Ovary (tissue), 3 donors: Measurements from ENCODE around the gene DPF3.

Source experiments
- EP300 ChIP-seq: sonication (generic); formaldehyde crosslinking; IDR thresholded peaks from one replicate; pipeline ENCODE4 v1.6.1; 2017; ENCODE audit warnings: antibody characterized with exemption
- POLR2A ChIP-seq: fragments of 450-650 bp; IDR thresholded peaks from one replicate; pipeline ENCODE4 v1.6.1; 2017; ENCODE audit warnings: antibody characterized with exemption, mild to moderate bottlenecking, moderate library complexity
- TF ChIP-seq, protein P1 (sequence below), 3 donors: fragments of 450-650 bp in 2 of 3; fragments of 200-600 bp in 1 of 3; IDR thresholded peaks; one replicate each; pipeline versions ENCODE4 v1.5.1 to v1.8.0; 2016 to 2022; ENCODE audit warnings: antibody characterized with exemption in 3 of 3, mild to moderate bottlenecking in 1 of 3
- donor health status: DM: no; HTN: no; CAD: no.

DNA sequence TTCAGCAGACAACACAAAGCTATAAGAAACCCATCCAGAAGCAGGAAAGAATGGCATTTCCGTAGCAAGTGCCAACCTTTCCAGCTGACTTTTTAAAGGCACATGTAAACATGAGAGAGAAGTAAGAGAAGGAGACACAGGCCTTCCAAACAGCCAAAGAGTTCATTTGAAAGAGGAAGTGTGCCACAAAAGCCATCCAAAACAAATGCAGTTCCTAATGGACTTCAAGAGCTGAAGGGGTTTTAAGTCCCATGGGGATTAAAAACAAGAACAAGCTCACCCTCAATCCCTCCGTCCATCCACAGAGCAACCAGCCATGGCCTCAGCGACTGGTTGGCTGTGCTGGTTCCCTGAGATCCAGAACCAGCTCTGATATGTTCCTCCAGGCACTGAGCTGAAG lies 4.5 kb upstream of the DPF3 start:
- TF ChIP-seq EP300 (no peak), POLR2A (no peak)
- TF ChIP-seq, protein P1, sequence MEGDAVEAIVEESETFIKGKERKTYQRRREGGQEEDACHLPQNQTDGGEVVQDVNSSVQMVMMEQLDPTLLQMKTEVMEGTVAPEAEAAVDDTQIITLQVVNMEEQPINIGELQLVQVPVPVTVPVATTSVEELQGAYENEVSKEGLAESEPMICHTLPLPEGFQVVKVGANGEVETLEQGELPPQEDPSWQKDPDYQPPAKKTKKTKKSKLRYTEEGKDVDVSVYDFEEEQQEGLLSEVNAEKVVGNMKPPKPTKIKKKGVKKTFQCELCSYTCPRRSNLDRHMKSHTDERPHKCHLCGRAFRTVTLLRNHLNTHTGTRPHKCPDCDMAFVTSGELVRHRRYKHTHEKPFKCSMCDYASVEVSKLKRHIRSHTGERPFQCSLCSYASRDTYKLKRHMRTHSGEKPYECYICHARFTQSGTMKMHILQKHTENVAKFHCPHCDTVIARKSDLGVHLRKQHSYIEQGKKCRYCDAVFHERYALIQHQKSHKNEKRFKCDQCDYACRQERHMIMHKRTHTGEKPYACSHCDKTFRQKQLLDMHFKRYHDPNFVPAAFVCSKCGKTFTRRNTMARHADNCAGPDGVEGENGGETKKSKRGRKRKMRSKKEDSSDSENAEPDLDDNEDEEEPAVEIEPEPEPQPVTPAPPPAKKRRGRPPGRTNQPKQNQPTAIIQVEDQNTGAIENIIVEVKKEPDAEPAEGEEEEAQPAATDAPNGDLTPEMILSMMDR (IDR thresholded peaks at IDR 0.05): no peak
